ENCODE data around the gene SCGB3A2. TPM values are rescaled to one million over a fixed set of nuclear protein-coding genes. Genes with fewer than 3 reads are reported as not detected.
A peak's percentile ranks its signal among the peaks of the same experiment; 100 is the strongest.

The SCGB3A2 gene
- total and polyA plus RNA-seq, 2 of the 8 experiments (the other 6 are each of a cell fraction or from before 2014, with no cell fraction given), result 47.1 to 63.6 TPM

- TF ChIP-seq NANOG (IDR thresholded peaks at IDR 0.05; ENCODE audit: insufficient read depth, low read depth, low read length, poor library complexity, severe bottlenecking) (no peak), TEAD4 (IDR thresholded peaks at IDR 0.05; ENCODE audit: low read depth, low read length) (no peak), RBBP5 (IDR thresholded peaks at IDR 0.05; ENCODE audit: borderline replicate concordance, low read depth, low read length) (0 out of 2 replicates have a peak, but pooled peaks have one; percentile 51), EZH2 (IDR thresholded peaks at IDR 0.05; ENCODE audit: low read depth, low read length, severe bottlenecking) (no peak), GTF2F1 (IDR thresholded peaks at IDR 0.05; ENCODE audit: borderline replicate concordance, low read depth, low read length) (no peak), ASH2L (IDR thresholded peaks at IDR 0.05; ENCODE audit: low read length) (peak; percentile 44), BCL11A (IDR thresholded peaks at IDR 0.05; ENCODE audit: low read depth in 2 of 2, low read length in 2 of 2) (no peak), NRF1 (IDR thresholded peaks at IDR 0.05; ENCODE audit: low read depth, low read length) (no peak), TCF12 (IDR thresholded peaks at IDR 0.05; ENCODE audit: low read depth, low read length) (0 out of 2 replicates have a peak, but pooled peaks have one; percentile 43), TAF7 (optimal IDR thresholded peaks at IDR 0.05; ENCODE audit: borderline replicate concordance, low read depth, low read length) (peak; percentile 39), TBP (IDR thresholded peaks at IDR 0.05; ENCODE audit: low read depth, low read length) (peak; percentile 34; the same call in 1 of the 2 replicates), RXRA (IDR thresholded peaks at IDR 0.05; ENCODE audit: insufficient read depth, low read depth, low read length) (no peak), POLR2A (IDR thresholded peaks at IDR 0.05; ENCODE audit: control extremely low read depth in 1 of 2, low read depth in 2 of 2, low read length in 2 of 2) (no peak), JUN (IDR thresholded peaks at IDR 0.05; ENCODE audit: low read depth, low read length) (no peak), E2F6 (IDR thresholded peaks at IDR 0.05) (no peak), SP1 (IDR thresholded peaks at IDR 0.05; ENCODE audit: low read depth, low read length) (peak; percentile 37; the same call in 1 of the 2 replicates), PHF8 (conservative IDR thresholded peaks at IDR 0.05; ENCODE audit: low read depth, low read length) (0 out of 2 replicates have a peak, but pooled peaks have one; percentile 11), SIRT6 (IDR thresholded peaks at IDR 0.05; ENCODE audit: low read length) (no peak)
Observed at GRCh38 chr5:147874910-147875367, 3.6 kb upstream of the SCGB3A2 start (continued).
